Mucosa of rectum (tissue), 2 donors: ENCODE results near the gene BMPR1B.
A peak's percentile ranks its signal among the peaks of the same experiment; 100 is the strongest.

Source experiments
- H3K27ac ChIP-seq, 2 donors: one replicate each; pipeline ENCODE4 v1.7.0; 2013; ENCODE audit warnings: inconsistent platforms in 2 of 2, low read depth in 2 of 2, low read length in 2 of 2
- H3K27me3 ChIP-seq, 2 donors: one replicate each; pipeline ENCODE4 v1.7.0; 2013; ENCODE audit warnings: low read length in 2 of 2; ENCODE audit not compliant: control insufficient read depth in 2 of 2, insufficient read depth in 2 of 2
- H3K36me3 ChIP-seq, 2 donors: one replicate each; pipeline ENCODE4 v1.7.0; 2013; ENCODE audit warnings: low read length in 2 of 2; ENCODE audit not compliant: control insufficient read depth in 2 of 2, insufficient read depth in 2 of 2
- H3K4me1 ChIP-seq, 2 donors: one replicate each; pipeline ENCODE4 v1.7.0; 2013; ENCODE audit warnings: low read length in 2 of 2, mild to moderate bottlenecking in 1 of 2; ENCODE audit not compliant: control insufficient read depth in 2 of 2, insufficient read depth in 2 of 2
- H3K4me3 ChIP-seq, 2 donors: one replicate each; pipeline ENCODE4 v1.7.0; 2013; ENCODE audit warnings: low read length in 2 of 2
- H3K9ac ChIP-seq, 2 donors: one replicate each; pipeline ENCODE4 v1.7.0; 2013; ENCODE audit warnings: low read length in 2 of 2, low read depth in 1 of 2, mild to moderate bottlenecking in 1 of 2
- H3K9me3 ChIP-seq, 2 donors: one replicate each; pipeline ENCODE4 v1.7.0; 2013; ENCODE audit warnings: low read length in 2 of 2; ENCODE audit not compliant: control insufficient read depth in 2 of 2
- donor health status: healthy.
- donor health status: Normal muscosa, but diverticular disease.

BMPR1B gene

DNA sequence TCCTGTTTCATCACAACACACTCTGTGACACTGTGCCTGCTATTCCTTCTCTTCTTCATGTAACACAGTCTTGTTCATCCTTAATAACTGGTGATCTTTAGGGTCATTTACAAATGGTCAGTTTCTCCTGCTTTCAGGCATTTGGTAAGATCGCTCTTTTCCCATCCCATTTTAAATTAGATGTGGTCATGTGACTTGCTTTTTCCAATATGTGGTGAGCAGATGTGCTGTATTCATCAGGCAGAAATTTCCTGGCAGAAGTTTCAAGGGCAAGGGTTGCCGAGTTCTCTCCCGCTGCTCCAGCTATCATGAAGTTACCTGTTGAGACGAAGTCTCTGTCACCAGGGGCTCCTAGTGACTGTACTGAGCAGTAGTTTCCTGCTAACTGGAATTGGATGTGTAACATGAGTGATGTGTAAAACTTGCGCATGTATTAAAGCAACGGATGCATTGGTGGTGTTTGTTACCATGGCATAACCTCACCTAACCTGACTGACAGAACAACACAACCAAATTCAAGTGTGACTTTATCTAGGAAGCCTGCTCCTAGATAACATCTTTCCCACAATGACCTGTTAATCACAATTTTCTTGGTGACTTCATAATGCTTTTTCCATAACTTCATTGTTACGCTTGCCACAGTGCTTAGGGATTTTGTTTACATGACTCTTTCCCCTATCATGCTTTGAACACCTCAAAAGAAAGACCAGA lies 29.5 kb upstream of the BMPR1B start:
- H3K27ac ChIP-seq: no peak overlapping the region
- no peak overlapping the region for H3K4me3 ChIP-seq
- no peaks in the 10 kb centered on the region for H3K27me3 ChIP-seq
- H3K36me3 ChIP-seq: no peaks in the 10 kb centered on the region
- no peaks in the 10 kb centered on the region for H3K9me3 ChIP-seq
- no peaks in the 10 kb centered on the region for H3K4me1 ChIP-seq
- H3K9ac ChIP-seq: no peak overlapping the region

DNA sequence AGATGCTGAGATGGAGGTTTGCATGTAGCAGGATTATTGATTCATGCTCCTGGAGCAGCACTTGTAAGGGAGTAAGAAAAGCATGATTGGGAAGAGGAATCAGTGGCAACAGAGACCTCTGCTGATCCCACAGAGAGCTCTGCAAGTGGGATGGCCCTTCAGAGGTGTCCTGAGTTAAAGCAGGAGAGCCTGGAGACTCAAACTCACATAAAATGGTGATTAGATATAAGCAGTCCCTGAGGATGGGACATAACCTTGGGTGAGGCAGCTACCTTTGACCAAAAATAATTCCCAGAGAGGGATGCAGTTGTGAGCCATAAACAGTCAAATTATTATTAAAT lies 25.4 kb upstream of the BMPR1B start:
- H3K4me1 ChIP-seq: no peaks in the 10 kb centered on the region
- H3K27ac ChIP-seq: no peak overlapping the region
- H3K27me3 ChIP-seq: no peaks in the 10 kb centered on the region
- no peaks in the 10 kb centered on the region for H3K36me3 ChIP-seq
- H3K9ac ChIP-seq: no peak overlapping the region
- no peaks in the 10 kb centered on the region for H3K9me3 ChIP-seq
- H3K4me3 ChIP-seq: no peak overlapping the region

DNA sequence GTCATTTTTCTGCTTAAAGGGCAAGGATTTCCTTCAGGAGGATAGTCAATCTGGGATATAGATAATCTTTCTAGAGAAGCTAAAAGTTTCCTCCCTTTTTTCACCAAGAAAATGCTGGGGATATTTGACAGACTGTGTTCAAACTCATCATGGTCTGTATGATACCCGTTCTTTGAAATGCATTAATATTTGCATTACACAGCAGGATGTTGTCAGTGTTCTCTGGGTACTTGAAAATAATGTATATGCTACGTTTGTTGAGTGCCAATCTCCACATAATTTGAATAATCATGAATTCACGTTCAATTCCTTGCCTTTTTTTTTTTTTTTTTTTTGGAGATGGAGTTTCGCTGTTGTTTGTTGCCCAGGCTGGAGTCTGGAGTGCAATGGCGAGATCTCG lies 18.0 kb upstream of the BMPR1B start:
- no peak overlapping the region for H3K4me3 ChIP-seq
- H3K27me3 ChIP-seq: no peaks in the 10 kb centered on the region
- no peak overlapping the region for H3K27ac ChIP-seq
- H3K9ac ChIP-seq: no peak overlapping the region
- H3K4me1 ChIP-seq: no peaks in the 10 kb centered on the region
- H3K36me3 ChIP-seq: no peaks in the 10 kb centered on the region
- H3K9me3 ChIP-seq: no peaks in the 10 kb centered on the region

DNA sequence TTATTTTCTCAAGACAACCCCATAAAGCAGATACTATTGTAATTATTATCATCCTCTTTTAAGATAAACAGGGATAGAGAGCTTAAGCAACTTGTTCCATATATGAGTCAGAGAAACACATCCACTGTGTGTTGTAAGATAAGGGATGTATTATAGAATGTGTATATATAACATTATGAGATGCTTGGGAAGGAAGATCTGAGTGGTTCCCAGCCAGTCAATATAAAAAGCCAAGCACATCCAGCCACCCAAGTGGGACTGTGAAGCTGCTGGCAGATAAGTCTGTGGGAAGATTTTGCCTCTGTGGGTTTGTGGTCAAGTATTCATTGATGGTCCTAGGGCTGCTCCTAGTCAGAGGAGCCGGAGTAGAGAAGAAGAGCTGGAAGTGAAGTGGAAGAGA lies 16.5 kb upstream of the BMPR1B start:
- Histone ChIP-seq H3K27ac (no peak overlapping the region), H3K4me1 (no peaks in the 10 kb centered on the region), H3K36me3 (no peaks in the 10 kb centered on the region), H3K27me3 (no peaks in the 10 kb centered on the region), H3K9me3 (no peaks in the 10 kb centered on the region), H3K9ac (no peak overlapping the region), H3K4me3 (no peak overlapping the region)

DNA sequence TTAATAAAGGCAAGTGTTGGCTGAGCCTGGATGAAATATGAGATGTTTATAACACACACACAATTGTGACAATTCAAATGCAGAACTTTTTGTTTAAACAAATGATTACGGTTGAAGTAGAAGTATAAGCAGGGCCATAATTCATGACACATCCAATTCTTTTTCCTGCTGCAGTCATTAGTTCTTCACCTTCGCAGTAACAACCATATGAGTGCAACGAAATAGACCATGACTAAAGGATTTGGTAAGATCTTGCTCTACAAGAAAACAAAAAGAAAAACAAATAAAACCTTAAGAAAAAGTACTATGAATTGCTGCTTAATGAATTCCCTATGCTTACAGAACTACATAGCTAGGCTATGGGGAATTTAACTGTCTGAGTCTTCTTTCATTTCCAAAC lies 13.9 kb upstream of the BMPR1B start:
- no peaks in the 10 kb centered on the region for H3K9me3 ChIP-seq
- no peaks in the 10 kb centered on the region for H3K36me3 ChIP-seq
- H3K27me3 ChIP-seq: no peaks in the 10 kb centered on the region
- H3K9ac ChIP-seq: no peak overlapping the region
- no peaks in the 10 kb centered on the region for H3K4me1 ChIP-seq
- H3K27ac ChIP-seq: no peak overlapping the region
- no peak overlapping the region for H3K4me3 ChIP-seq

DNA sequence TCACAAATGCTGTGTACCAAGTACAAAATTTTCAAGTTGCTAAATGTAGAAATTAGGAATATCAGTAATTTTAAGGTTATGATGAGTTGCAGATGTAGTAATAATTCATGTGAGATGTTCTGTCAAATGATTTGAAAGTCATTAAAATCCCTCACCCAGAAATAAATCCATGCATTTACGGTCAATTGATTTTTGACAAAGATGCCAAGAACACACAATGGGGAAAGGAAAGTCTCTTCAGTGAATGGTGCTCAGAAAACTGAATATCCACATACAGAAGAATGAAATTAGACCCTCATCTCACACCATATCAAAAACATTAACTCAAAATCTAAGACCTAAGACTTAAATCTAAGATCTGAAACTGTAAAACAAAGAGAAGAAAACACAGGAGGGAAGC lies 12.9 kb upstream of the BMPR1B start:
- Histone ChIP-seq H3K9me3 (no peaks in the 10 kb centered on the region), H3K4me3 (no peak overlapping the region), H3K27me3 (no peaks in the 10 kb centered on the region), H3K4me1 (no peaks in the 10 kb centered on the region), H3K9ac (no peak overlapping the region), H3K27ac (no peak overlapping the region), H3K36me3 (no peaks in the 10 kb centered on the region)

DNA sequence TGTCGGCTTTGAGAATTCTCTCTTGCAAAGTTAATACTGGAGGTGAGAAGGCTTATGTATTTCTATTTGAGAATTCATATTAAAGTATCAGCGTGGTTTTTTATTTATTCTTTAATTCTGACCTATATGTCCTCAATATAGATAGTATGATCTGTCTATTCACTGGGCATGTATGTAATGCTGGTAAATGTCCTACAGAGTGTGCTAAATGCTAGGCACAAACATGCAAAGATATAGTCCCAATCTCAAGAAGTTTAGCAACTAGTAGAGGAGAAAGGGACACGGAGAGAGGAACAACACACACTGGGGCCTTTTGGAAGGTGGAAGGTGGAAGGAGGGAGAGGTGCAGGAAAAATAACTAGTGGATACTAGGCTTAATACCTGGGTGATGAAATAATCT lies 11.0 kb upstream of the BMPR1B start:
- H3K27ac ChIP-seq: no peak overlapping the region
- H3K9ac ChIP-seq: no peak overlapping the region
- H3K36me3 ChIP-seq: no peaks in the 10 kb centered on the region
- no peaks in the 10 kb centered on the region for H3K27me3 ChIP-seq
- H3K4me1 ChIP-seq: no peaks in the 10 kb centered on the region
- H3K9me3 ChIP-seq: no peaks in the 10 kb centered on the region
- H3K4me3 ChIP-seq: no peak overlapping the region

DNA sequence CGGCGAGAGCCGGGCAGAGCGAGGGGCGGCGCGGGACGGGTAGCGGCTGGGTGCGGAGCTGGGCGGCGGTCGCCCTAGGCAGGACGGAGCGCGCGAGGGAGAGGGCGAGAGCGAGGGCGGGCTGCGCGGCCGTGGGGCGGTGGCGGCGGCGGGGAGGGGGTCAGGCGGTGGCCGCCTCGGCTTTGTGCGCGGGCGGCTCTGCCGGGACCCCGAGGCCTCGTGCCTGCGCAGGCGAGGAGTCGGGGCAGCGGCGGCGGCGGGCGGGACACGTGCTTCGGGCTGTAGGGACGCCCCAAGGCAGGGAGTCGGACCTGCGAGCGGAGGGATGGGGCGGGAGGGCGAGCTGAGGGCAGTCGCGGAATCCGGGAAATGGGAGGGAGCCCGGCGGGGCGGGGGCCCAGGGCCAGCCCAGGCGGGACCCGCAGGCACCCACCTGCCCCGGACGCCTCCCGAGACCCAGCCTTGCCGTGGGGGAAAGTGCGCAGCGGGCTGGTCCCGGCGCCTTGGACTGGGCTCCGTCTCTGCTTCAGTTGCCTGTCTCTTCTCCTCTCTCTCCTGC lies 465 bp downstream of the BMPR1B start:
- H3K27me3 ChIP-seq: peaks cover 31 to 51% of the 10 kb centered on the region in 2 donors
- no peak overlapping the region for H3K9ac ChIP-seq
- no peak overlapping the region for H3K27ac ChIP-seq

DNA sequence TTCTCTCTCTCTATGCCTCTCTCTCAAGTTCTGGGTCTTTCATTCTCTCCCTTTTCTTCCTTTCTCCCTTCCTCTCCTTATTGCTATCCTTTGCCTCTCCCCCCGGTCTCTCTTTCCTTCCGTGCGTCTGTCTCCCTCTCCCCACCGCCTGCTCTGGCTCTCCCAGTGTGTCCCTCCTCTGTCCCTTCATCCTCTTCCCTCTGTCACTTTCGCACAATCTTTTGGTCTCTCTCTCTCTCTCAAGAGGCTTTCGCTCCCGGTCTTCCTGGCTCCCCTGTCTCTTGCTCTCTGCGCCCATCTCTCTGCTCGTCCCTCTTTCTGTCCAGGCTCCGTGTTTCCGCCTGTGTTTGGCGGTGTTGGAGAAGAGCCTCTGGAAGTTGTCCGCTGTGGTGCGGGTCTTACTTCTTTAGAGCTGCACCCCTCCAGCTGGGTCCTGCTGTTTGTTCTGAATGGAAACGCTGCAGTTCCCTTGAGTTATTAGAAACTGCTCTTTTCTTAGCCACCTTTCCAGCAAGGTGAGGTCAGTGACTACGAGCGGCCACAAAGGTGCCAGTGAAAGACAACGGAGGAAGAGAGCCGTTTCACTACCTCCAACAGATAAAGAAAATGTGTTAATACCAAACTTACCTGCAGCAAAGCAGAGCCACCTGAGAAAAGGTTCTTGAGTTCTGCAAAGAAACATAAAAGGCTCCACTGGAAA lies 1.1 kb downstream of the BMPR1B start:
- H3K27ac ChIP-seq: no peak overlapping the region
- peaks cover 0 to 2% of the 10 kb centered on the region in 2 donors for H3K4me1 ChIP-seq
- H3K9me3 ChIP-seq: no peaks in the 10 kb centered on the region
- peak overlapping the region; percentile 46 to 50 for H3K4me3 ChIP-seq
- H3K9ac ChIP-seq: no peak overlapping the region
- peaks cover 31 to 51% of the 10 kb centered on the region in 2 donors for H3K27me3 ChIP-seq
- H3K36me3 ChIP-seq: no peaks in the 10 kb centered on the region

More for the DNA sequence above, 465 bp downstream of the BMPR1B start:
- Histone ChIP-seq H3K4me3 (peak overlapping the region; percentile 46 to 50), H3K4me1 (peaks cover 0 to 2% of the 10 kb centered on the region in 2 donors), H3K9me3 (no peaks in the 10 kb centered on the region), H3K36me3 (no peaks in the 10 kb centered on the region)

DNA sequence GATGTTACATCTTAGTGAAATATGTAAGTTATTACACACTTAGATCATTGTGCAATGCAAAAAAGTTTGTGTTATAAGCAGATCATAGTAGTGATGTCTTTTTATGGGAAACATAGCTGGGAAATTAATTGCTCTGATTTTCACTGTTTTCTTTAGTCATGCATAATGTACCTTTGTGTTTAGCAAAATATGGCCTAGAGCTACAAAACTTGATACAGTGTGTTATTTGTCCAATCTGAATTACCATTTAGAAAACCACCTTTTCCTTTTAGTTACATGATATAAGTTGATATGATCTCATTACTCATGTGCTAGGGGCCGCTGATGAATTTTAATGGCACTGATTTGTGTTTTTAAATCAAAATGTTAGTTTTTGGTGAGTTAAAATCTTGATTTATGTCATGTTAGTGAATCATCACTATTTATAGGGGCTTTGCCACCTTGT lies 2.0 kb downstream of the BMPR1B start:
- Histone ChIP-seq H3K36me3 (no peaks in the 10 kb centered on the region), H3K9me3 (no peaks in the 10 kb centered on the region), H3K4me3 (no peak overlapping the region), H3K9ac (no peak overlapping the region), H3K27me3 (peaks cover 28 to 48% of the 10 kb centered on the region in 2 donors), H3K4me1 (peaks cover 0 to 2% of the 10 kb centered on the region in 2 donors), H3K27ac (no peak overlapping the region)
